Measurements from ENCODE around the gene TGFBR3.

The TGFBR3 gene

GRCh38 chr1:91803847-91804545 is 82.0 kb downstream of the TGFBR3 start:
- no peak for TF ChIP-seq CTCF (conservative IDR thresholded peaks at IDR 0.05; ENCODE audit: control insufficient read depth, insufficient read depth, low read depth, low read length)
- DNase-seq (ENCODE audit: low read depth) = peak; percentile 58
- no peak overlapping the region for H3K4me3 ChIP-seq (ENCODE audit: control insufficient read depth, low read depth, low read length)

GRCh38 chr1:91803123-91803522 is 82.8 kb downstream of the TGFBR3 start:
- H3K4me3 ChIP-seq (ENCODE audit: control insufficient read depth, low read depth, low read length) = no peak overlapping the region
- no peak for TF ChIP-seq CTCF (conservative IDR thresholded peaks at IDR 0.05; ENCODE audit: control insufficient read depth, insufficient read depth, low read depth, low read length)
- DNase-seq (ENCODE audit: low read depth) = peak; percentile 47

GRCh38 chr1:91801496-91802115 is 84.3 kb downstream of the TGFBR3 start:
- no peak for TF ChIP-seq CTCF (conservative IDR thresholded peaks at IDR 0.05; ENCODE audit: control insufficient read depth, insufficient read depth, low read depth, low read length)
- no peak overlapping the region for H3K4me3 ChIP-seq (ENCODE audit: control insufficient read depth, low read depth, low read length)
- no peak for DNase-seq (ENCODE audit: low read depth)

- H3K4me3 ChIP-seq (ENCODE audit: control insufficient read depth, low read depth, low read length) = no peak overlapping the region
- DNase-seq (ENCODE audit: low read depth) = no peak
- no peak for TF ChIP-seq CTCF (conservative IDR thresholded peaks at IDR 0.05; ENCODE audit: control insufficient read depth, insufficient read depth, low read depth, low read length)
Measured at GRCh38 chr1:91799863-91800262, 86.1 kb downstream of the TGFBR3 start.

GRCh38 chr1:91799159-91799558 is 86.8 kb downstream of the TGFBR3 start:
- DNase-seq (ENCODE audit: low read depth) = no peak
- TF ChIP-seq CTCF (conservative IDR thresholded peaks at IDR 0.05; ENCODE audit: control insufficient read depth, insufficient read depth, low read depth, low read length) = no peak
- no peak overlapping the region for H3K4me3 ChIP-seq (ENCODE audit: control insufficient read depth, low read depth, low read length)

- TF ChIP-seq CTCF (conservative IDR thresholded peaks at IDR 0.05; ENCODE audit: control insufficient read depth, insufficient read depth, low read depth, low read length) = no peak
- no peak overlapping the region for H3K4me3 ChIP-seq (ENCODE audit: control insufficient read depth, low read depth, low read length)
- peak; percentile 76 for DNase-seq (ENCODE audit: low read depth)
Measured at GRCh38 chr1:91798740-91799139, 87.2 kb downstream of the TGFBR3 start.
